HEK293 (cell line): ENCODE results near the gene SETD5.

Experiments
- CTCF ChIA-PET: fragments of 350-600 bp; formaldehyde crosslinking; extraction: SDS; loops from one replicate; lab custom pipeline; 2021; ENCODE audit warnings: antibody characterized with exemption; lab: Yijun Ruan, JAX
- POLR2A ChIA-PET: fragments of 300-600 bp; formaldehyde crosslinking; extraction: SDS; loops from one replicate; lab custom pipeline; 2020; ENCODE audit warnings: antibody characterized with exemption, inconsistent platforms; lab: Yijun Ruan, JAX
- H3K27ac ChIP-seq: fragments of 200-500 bp; sonication (Bioruptor generic); 2 replicates; pipeline ENCODE4 v1.5.1; 2014; ENCODE audit warnings: low read depth, low read length, control low read depth, inconsistent platforms; ENCODE audit errors: extremely low read depth
- H3K36me3 ChIP-seq, 2 experiments: fragments of 200-500 bp in 1 of 2; sonication (Bioruptor generic) in 1 of 2; 1 replicate in 1 of 2; 2 replicates in 1 of 2; pipeline ENCODE4 v1.5.1; 2014 to 2017; ENCODE audit warnings: inconsistent platforms in 2 of 2, low read length in 2 of 2; ENCODE audit not compliant: control insufficient read depth in 2 of 2, insufficient read depth in 1 of 2
- H3K4me1 ChIP-seq: fragments of 200-500 bp; sonication (Bioruptor generic); 2 replicates; pipeline ENCODE4 v1.5.1; 2014; ENCODE audit warnings: mild to moderate bottlenecking, low read length, inconsistent platforms; ENCODE audit not compliant: control insufficient read depth, insufficient read depth
- H3K4me3 ChIP-seq: 2 replicates; pipeline ENCODE4 v1.5.1; 2011; ENCODE audit warnings: low read depth, mild to moderate bottlenecking, control low read depth, low read length, moderate library complexity
- H3K9me3 ChIP-seq: fragments of 200-500 bp; sonication (Bioruptor generic); 2 replicates; pipeline ENCODE4 v1.5.1; 2014; ENCODE audit warnings: low read depth, low read length, inconsistent platforms; ENCODE audit not compliant: control insufficient read depth, insufficient read depth
- AEBP2 ChIP-seq: fragments of 450-650 bp; formaldehyde crosslinking; IDR thresholded peaks from 2 replicates; pipeline ENCODE4 v1.5.1; 2016; ENCODE audit warnings: missing biosample characterization, missing genetic modification characterization, borderline replicate concordance
- BCL11B ChIP-seq: fragments of 450-650 bp; formaldehyde crosslinking; IDR thresholded peaks from 2 replicates; pipeline ENCODE4 v1.5.1; 2016; ENCODE audit warnings: low read depth, missing biosample characterization, missing genetic modification characterization
- BCL6B ChIP-seq: fragments of 450-650 bp; formaldehyde crosslinking; IDR thresholded peaks from 2 replicates; pipeline ENCODE4 v1.5.1; 2017; ENCODE audit warnings: missing biosample characterization, missing genetic modification characterization
- EGR2 ChIP-seq: fragments of 450-650 bp; formaldehyde crosslinking; IDR thresholded peaks from 2 replicates; pipeline ENCODE4 v1.5.1; 2016; ENCODE audit warnings: low read depth, missing biosample characterization, missing genetic modification characterization
- KLF16 ChIP-seq: fragments of 450-650 bp; formaldehyde crosslinking; IDR thresholded peaks from 2 replicates; pipeline ENCODE4 v1.5.1; 2017; ENCODE audit warnings: missing biosample characterization, missing genetic modification characterization
- KLF8 ChIP-seq: fragments of 450-650 bp; formaldehyde crosslinking; IDR thresholded peaks from 2 replicates; pipeline ENCODE4 v1.5.1; 2016; ENCODE audit warnings: missing biosample characterization, missing genetic modification characterization
- SCRT1 ChIP-seq: fragments of 450-650 bp; formaldehyde crosslinking; IDR thresholded peaks from 2 replicates; pipeline ENCODE4 v1.5.1; 2016; ENCODE audit warnings: missing biosample characterization, missing genetic modification characterization, borderline replicate concordance
- SP3 ChIP-seq: fragments of 450-650 bp; formaldehyde crosslinking; IDR thresholded peaks from 2 replicates; pipeline ENCODE4 v1.5.1; 2016; ENCODE audit warnings: missing biosample characterization, missing genetic modification characterization
- ZFP3 ChIP-seq: fragments of 450-650 bp; formaldehyde crosslinking; IDR thresholded peaks from 2 replicates; pipeline ENCODE4 v1.5.1; 2016; ENCODE audit warnings: low read depth, missing biosample characterization, missing genetic modification characterization
- ZFP37 ChIP-seq: fragments of 450-650 bp; formaldehyde crosslinking; IDR thresholded peaks from 2 replicates; pipeline ENCODE4 v1.5.1; 2016; ENCODE audit warnings: missing biosample characterization, missing genetic modification characterization
- ZNF112 ChIP-seq: fragments of 450-650 bp; formaldehyde crosslinking; IDR thresholded peaks from 2 replicates; pipeline ENCODE4 v1.5.0; 2017; ENCODE audit warnings: missing biosample characterization, missing genetic modification characterization
- ZNF121 ChIP-seq: fragments of 450-650 bp; formaldehyde crosslinking; IDR thresholded peaks from 2 replicates; pipeline ENCODE4 v1.5.1; 2016; ENCODE audit warnings: missing biosample characterization, missing genetic modification characterization
- ZNF133 ChIP-seq: fragments of 450-650 bp; formaldehyde crosslinking; IDR thresholded peaks from 2 replicates; pipeline ENCODE4 v1.5.1; 2016; ENCODE audit warnings: missing biosample characterization, missing genetic modification characterization
- ZNF24 ChIP-seq: fragments of 450-650 bp; formaldehyde crosslinking; IDR thresholded peaks from 2 replicates; pipeline ENCODE4 v1.5.1; 2016; ENCODE audit warnings: missing biosample characterization, missing genetic modification characterization
- ZNF248 ChIP-seq: fragments of 450-650 bp; formaldehyde crosslinking; IDR thresholded peaks from 2 replicates; pipeline ENCODE4 v1.5.1; 2017; ENCODE audit warnings: missing biosample characterization, missing genetic modification characterization
- ZNF37A ChIP-seq: fragments of 450-650 bp; IDR thresholded peaks from 2 replicates; pipeline ENCODE4 v1.5.1; 2018; ENCODE audit warnings: missing biosample characterization, missing genetic modification characterization
- ZNF549 ChIP-seq: fragments of 450-650 bp; IDR thresholded peaks from 2 replicates; pipeline ENCODE4 v1.5.1; 2018; ENCODE audit warnings: missing biosample characterization, missing genetic modification characterization, mild to moderate bottlenecking, inconsistent platforms, moderate library complexity
- ZNF660 ChIP-seq: fragments of 450-650 bp; IDR thresholded peaks from 2 replicates; pipeline ENCODE4 v1.5.1; 2018; ENCODE audit warnings: missing biosample characterization, mild to moderate bottlenecking, missing genetic modification characterization
- ZNF692 ChIP-seq: fragments of 450-650 bp; formaldehyde crosslinking; IDR thresholded peaks from 2 replicates; pipeline ENCODE4 v1.5.1; 2016; ENCODE audit warnings: missing biosample characterization, missing genetic modification characterization
- ZNF791 ChIP-seq: fragments of 450-650 bp; formaldehyde crosslinking; IDR thresholded peaks from 2 replicates; pipeline ENCODE4 v1.5.1; 2016; ENCODE audit warnings: missing biosample characterization, missing genetic modification characterization
- ZSCAN23 ChIP-seq: fragments of 450-650 bp; formaldehyde crosslinking; IDR thresholded peaks from 2 replicates; pipeline ENCODE4 v1.5.1; 2016; ENCODE audit warnings: missing biosample characterization, missing genetic modification characterization
- TF ChIP-seq, protein P1 (sequence below): fragments of 450-650 bp; formaldehyde crosslinking; IDR thresholded peaks from 2 replicates; pipeline ENCODE4 v1.5.1; 2016; ENCODE audit warnings: missing biosample characterization, missing genetic modification characterization
- TF ChIP-seq, protein P2 (sequence below): fragments of 450-650 bp; formaldehyde crosslinking; IDR thresholded peaks from 2 replicates; pipeline ENCODE4 v1.5.1; 2016; ENCODE audit warnings: missing biosample characterization, missing genetic modification characterization, low read depth

The SETD5 gene

GRCh38 chr3:9435316-9435715 is 37.9 kb downstream of the SETD5 start:
- Histone ChIP-seq H3K4me3 (no peak overlapping the region), H3K36me3 (peaks cover 64 to 99% of the 10 kb centered on the region in 2 experiments), H3K9me3 (no peaks in the 10 kb centered on the region), H3K27ac (no peak overlapping the region), H3K4me1 (peaks cover 11% of the 10 kb centered on the region)
- ChIA-PET POLR2A (no interaction called here), CTCF (interaction anchor here (0.9 to 1.2 kb wide), 3 partner anchors 13 to 82 kb away, joined by 3 to 4 read pairs (median 3); no protein-coding TSS in a partner anchor)
- TF ChIP-seq SP3 (tag by site-specific recombination) (no peak), ZNF248 (tag by site-specific recombination) (no peak), ZFP3 (tag by site-specific recombination) (no peak), AEBP2 (tag by site-specific recombination) (no peak), ZNF112 (no peak), ZNF24 (no peak), ZNF133 (tag by site-specific recombination) (no peak), ZNF660 (tag by site-specific recombination) (no peak)

- Histone ChIP-seq H3K4me3 (no peak overlapping the region), H3K4me1 (peaks cover 11% of the 10 kb centered on the region), H3K27ac (no peak overlapping the region), H3K9me3 (no peaks in the 10 kb centered on the region), H3K36me3 (peaks cover 68 to 99% of the 10 kb centered on the region in 2 experiments)
- POLR2A ChIA-PET, result interaction anchor here (0.7 to 1.5 kb wide), 4 partner anchors 13 to 56 kb away, joined by 3 to 16 read pairs (median 4); partner anchors contain the start of gene SETD5
- CTCF ChIA-PET, result interaction anchor here (0.6 to 1.0 kb wide), 3 partner anchors 61 to 142 kb away, joined by 3 to 8 read pairs (median 5); no protein-coding TSS in a partner anchor
- TF ChIP-seq ZNF121, result no peak
- TF ChIP-seq KLF8, result 0 out of 2 replicates have a peak, but pooled peaks have one; percentile 41
- peak; percentile 56; the same call in 1 of the 2 replicates for TF ChIP-seq ZNF692 (tag by site-specific recombination)
- TF ChIP-seq, protein P1, sequence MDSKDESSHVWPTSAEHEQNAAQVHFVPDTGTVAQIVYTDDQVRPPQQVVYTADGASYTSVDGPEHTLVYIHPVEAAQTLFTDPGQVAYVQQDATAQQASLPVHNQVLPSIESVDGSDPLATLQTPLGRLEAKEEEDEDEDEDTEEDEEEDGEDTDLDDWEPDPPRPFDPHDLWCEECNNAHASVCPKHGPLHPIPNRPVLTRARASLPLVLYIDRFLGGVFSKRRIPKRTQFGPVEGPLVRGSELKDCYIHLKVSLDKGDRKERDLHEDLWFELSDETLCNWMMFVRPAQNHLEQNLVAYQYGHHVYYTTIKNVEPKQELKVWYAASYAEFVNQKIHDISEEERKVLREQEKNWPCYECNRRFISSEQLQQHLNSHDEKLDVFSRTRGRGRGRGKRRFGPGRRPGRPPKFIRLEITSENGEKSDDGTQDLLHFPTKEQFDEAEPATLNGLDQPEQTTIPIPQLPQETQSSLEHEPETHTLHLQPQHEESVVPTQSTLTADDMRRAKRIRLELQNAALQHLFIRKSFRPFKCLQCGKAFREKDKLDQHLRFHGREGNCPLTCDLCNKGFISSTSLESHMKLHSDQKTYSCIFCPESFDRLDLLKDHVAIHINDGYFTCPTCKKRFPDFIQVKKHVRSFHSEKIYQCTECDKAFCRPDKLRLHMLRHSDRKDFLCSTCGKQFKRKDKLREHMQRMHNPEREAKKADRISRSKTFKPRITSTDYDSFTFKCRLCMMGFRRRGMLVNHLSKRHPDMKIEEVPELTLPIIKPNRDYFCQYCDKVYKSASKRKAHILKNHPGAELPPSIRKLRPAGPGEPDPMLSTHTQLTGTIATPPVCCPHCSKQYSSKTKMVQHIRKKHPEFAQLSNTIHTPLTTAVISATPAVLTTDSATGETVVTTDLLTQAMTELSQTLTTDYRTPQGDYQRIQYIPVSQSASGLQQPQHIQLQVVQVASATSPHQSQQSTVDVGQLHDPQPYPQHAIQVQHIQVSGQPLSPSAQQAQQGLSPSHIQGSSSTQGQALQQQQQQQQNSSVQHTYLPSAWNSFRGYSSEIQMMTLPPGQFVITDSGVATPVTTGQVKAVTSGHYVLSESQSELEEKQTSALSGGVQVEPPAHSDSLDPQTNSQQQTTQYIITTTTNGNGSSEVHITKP (tag by site-specific recombination), result 0 out of 2 replicates have a peak, but pooled peaks have one; percentile 12
- TF ChIP-seq, protein P2, sequence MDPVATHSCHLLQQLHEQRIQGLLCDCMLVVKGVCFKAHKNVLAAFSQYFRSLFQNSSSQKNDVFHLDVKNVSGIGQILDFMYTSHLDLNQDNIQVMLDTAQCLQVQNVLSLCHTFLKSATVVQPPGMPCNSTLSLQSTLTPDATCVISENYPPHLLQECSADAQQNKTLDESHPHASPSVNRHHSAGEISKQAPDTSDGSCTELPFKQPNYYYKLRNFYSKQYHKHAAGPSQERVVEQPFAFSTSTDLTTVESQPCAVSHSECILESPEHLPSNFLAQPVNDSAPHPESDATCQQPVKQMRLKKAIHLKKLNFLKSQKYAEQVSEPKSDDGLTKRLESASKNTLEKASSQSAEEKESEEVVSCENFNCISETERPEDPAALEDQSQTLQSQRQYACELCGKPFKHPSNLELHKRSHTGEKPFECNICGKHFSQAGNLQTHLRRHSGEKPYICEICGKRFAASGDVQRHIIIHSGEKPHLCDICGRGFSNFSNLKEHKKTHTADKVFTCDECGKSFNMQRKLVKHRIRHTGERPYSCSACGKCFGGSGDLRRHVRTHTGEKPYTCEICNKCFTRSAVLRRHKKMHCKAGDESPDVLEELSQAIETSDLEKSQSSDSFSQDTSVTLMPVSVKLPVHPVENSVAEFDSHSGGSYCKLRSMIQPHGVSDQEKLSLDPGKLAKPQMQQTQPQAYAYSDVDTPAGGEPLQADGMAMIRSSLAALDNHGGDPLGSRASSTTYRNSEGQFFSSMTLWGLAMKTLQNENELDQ (tag by site-specific recombination), result no peak
- TF ChIP-seq ZNF791 (tag by site-specific recombination), result no peak
- no peak for TF ChIP-seq ZNF112
- no peak for TF ChIP-seq KLF16 (tag by site-specific recombination)
- TF ChIP-seq SCRT1, result no peak
- no peak for TF ChIP-seq ZNF549 (tag by site-specific recombination)
- TF ChIP-seq ZNF37A (tag by site-specific recombination), result no peak
- TF ChIP-seq BCL6B (tag by site-specific recombination), result peak; percentile 95
- TF ChIP-seq EGR2, result no peak
- no peak for TF ChIP-seq ZFP37 (tag by site-specific recombination)
- TF ChIP-seq BCL11B (tag by site-specific recombination), result no peak
- TF ChIP-seq ZSCAN23 (tag by site-specific recombination), result no peak
These were observed 41.9 kb downstream of the SETD5 start for GRCh38 chr3:9439331-9439730.
